Upper lobe of left lung (tissue), 4 donors: Measurements from ENCODE around the gene HSPB2.

ENCODE experiments used
- CTCF ChIP-seq, 6 experiments: fragments of 450-650 bp in 4 of 6; fragments of 200-600 bp in 2 of 6; sonication (generic) in 2 of 6; IDR thresholded peaks; one replicate each; pipeline ENCODE4 v1.5.1; 2016 to 2019; ENCODE audit warnings: antibody characterized with exemption in 6 of 6
- POLR2A ChIP-seq, 4 donors: fragments of 450-650 bp; IDR thresholded peaks; one replicate each; pipeline ENCODE4 v1.5.1; 2016 to 2017; ENCODE audit warnings: antibody characterized with exemption in 4 of 4, mild to moderate bottlenecking in 2 of 4

DNA sequence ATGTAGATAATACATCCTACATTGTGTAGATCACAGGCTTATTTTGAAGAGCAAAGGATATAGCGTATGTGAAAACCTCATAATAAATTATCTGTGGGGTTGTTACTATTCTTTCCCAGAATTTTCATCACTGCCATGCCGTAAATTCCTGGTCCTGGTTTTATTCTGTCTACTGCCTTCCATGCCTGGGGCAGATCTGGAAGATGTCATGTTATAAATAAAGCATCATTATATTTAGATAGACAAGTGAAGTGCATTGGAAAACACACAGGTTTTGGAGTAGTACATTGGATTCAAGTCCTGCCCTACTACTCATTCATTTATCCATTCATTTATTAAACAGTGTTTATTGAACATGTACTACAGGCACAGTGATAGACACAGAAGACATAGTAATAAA, 8.4 kb downstream of the HSPB2 start:
- no peak for TF ChIP-seq CTCF (IDR thresholded peaks at IDR 0.05)
- TF ChIP-seq POLR2A (IDR thresholded peaks at IDR 0.05) = no peak
